Hematopoietic multipotent progenitor cell (in vitro differentiated cells): ENCODE data around the gene PIM3. TPM values are rescaled to one million over a fixed set of nuclear protein-coding genes. Genes with fewer than 3 reads are reported as not detected.

Source experiments
- DNase-seq, 3 donors: peaks; one replicate each; pipeline ENCODE4 v3.0.0-alpha.2; 2011 to 2015; ENCODE audit warnings: low read depth in 2 of 3, low spot score in 2 of 3
- total RNA-seq: library from RNA; depleted of rRNA; stranded (reverse); fragments of >200 nt; gene quantifications from one replicate; pipeline ENCODE4 v1.2.3, GENCODE V29; 2012

PIM3 gene
- total RNA-seq, 1 donor = 84.6 TPM

- DNase-seq = no peak
Measured at GRCh38 chr22:49999063-49999945, 38.7 kb downstream of the PIM3 start.

DNA sequence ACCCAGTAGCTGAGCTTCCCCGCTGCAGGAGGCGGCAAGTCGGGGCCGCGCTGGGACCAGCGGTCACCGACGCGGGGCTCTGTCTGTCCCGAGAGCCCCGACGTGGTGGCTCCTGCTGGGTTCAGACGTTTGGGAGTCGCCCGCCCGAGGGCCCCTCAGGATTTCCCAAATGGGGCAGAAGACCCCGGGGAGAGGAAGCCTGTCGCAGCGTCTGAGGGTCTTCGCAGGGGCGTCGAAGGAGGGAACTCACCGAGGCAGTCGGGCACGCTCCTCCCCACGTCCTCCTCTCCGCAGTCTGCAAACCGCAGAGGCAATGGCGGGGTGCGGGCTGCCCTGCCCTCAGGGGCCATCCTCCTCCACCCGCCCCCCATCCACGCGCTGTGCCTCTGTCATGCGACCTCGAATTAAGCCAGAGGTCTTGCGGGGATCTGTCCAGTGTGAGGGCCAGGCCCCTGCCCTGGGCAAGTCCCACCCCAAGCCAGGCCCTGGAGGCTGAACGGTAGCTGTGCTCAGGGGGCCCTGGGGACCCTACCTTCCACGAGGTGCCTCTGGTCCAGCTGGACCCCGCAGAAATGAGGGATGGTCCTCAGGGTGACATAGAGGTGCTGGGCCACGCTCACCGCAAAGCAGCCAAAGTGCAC, 39.5 kb downstream of the PIM3 start:
- DNase-seq = no peak

DNA sequence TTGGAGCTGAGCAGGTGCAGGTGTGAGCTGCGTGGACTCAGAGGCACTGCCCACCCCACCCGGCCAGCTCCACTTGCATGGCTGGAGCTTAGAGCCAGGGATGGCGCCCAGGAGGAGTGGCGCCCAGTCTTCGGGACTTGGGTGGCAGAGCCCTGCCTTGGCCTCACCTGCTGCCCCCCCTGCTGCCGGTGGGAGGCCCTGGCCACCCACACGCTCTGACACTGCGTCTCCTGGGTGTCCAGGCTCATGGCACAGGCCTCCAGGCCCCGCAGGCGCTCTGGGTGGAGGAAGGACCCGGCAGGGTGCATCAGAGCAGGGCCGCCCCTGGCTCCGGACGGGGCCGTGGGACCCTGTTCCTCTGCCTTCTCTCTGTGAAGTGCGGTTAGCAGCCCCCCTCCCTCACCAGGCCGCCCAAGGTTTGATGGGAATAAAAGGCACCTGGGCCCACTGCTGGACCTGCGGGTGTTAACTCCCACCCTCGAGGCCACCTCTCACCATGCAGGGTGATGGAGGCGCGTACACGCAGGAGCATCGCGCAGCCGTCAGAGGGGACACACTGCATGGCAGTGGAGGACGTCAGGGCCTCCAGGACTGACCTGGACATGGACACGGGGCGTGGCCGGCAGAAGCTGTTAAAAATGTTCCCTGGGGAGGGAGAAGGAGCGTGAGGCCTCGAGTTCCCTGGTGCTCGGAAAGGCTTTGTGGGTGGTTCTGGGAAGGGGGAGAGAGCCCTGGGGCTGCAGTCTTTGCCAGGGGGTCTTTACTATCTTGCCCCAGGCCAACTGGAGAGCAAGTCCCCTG, 40.2 kb downstream of the PIM3 start:
- no peak for DNase-seq

- DNase-seq = no peak
Measured at GRCh38 chr22:50001388-50002231, 41.0 kb downstream of the PIM3 start.

DNA sequence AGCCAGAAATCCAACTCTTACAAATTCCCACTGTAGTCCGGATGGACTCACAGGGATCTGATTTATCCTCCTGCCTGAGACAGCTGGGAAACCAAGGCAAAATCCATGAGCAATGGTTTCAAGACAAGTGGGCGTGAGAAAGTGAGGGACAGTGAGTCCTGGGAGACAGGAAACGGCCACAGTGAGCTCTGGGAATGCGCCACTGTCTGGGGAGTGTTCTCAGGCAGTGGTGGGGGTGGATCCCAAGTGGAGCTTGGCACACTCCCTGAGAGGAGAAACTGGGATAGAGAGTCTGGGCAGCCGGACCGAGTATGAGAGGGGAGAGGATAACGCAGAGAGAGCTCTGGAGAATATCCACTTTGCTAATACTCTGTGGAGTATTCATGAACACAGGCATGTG, 42.2 kb downstream of the PIM3 start:
- DNase-seq = no peak

- no peak for DNase-seq
Measured at GRCh38 chr22:50004918-50005317, 44.3 kb downstream of the PIM3 start.

GRCh38 chr22:50007057-50007511, 46.5 kb downstream of the PIM3 start:
- no peak for DNase-seq

DNA sequence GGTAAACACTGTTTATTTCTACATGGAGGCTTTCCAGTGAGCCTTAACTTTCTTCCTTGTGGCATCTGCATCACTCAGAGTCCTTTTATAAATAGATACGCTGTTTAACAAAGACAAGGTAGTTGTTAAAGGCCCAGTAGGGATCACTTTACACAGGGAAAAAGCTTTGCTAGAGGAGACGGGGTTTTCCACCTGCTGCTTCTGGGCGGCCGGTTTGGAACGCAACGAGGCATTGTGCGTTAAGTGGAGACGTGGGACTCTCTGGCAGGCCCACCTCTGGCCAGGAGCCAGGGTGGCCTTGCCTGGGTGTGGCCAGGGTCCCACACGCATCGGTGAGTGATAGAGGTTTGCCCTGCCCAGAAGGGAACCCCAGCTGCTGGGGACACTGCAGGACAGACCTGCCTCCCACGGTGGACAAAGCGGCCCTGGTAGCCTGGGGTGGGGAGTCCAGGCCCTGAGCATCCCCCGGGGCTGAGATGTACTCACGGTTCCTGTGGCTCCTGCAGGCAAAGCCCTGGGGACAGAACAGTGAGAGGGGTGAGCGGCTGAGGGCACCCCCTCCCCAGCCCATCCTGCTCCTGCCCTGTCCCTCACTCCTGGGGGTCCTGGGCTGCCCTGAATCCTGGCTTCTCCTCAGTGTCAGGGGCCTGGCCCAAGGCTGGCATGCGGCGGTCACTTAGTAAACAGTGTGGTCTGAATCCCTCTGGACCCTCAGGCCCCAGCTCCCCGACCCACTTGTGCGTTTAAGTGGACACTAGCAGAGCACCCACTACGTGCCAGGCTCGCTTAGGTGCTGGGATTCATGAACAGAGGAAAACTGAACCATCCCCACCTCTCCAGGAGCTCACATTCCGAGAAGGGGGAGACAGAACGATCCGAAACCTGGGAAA, 47.8 kb downstream of the PIM3 start:
- DNase-seq = no peak

GRCh38 chr22:50009251-50009650, 48.7 kb downstream of the PIM3 start:
- no peak for DNase-seq

GRCh38 chr22:50009765-50010675, 49.4 kb downstream of the PIM3 start:
- DNase-seq = no peak

- peak; percentile 37 to 68 (median 40) for DNase-seq
Measured at GRCh38 chr22:50010676-50011446, 50.3 kb downstream of the PIM3 start.

GRCh38 chr22:50011447-50012210, 51.1 kb downstream of the PIM3 start:
- no peak for DNase-seq

DNA sequence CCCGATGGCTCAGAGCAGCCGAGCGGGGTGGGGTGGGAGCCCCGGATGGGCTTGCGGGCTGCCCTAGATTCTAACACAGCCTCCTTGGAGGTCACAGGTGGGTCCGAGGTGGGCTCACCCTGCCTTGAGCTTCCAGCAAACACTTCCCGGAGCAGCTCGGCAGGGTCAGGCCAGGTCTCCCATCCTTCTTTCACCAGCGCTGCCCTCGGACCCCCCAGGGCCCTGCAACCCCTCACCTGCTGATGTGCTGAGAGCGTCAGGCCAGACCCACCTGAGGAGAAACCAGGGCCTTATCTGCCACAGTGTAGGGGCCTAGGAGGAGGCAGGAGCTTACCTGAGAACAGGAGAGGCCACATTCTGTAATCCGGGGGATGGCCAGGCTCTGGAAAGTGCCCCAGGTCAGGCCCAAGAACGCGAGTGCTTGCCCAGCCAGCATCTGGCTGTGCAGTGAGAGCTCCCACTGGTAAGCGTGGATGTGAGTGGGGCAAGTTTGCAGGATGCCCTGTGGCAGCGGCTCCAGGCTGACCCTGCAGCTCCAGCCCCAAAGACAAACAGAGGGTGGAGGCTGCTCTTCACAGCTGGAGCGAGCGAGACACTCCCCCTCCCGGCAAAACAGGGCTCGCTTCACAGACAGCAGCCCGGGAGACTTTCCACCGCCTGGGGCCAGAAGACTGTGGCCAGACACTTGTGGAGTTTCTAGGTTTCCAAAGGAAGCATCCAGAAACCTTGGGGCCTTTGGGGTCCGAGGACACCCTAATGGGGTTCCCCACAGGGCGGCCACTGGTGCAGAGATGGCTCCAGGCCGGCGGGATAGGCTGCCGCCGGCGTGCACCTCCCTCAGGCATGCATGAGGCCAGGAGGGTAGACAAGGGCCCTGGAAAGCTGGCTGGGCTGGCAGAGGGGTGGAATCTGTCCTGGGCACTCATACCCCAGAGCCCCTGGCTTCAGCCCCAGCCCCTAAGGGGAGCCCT, 51.9 kb downstream of the PIM3 start, which contains the start of gene IL17REL:
Gene IL17REL (minus strand): TSS at position 555 of the 971 bp plus-strand sequence. CDS start 119 bp downstream, at position 436.
- no peak for DNase-seq
